ENCODE data around the gene SEC14L6.
"Not testable (repeated sequence)": the region's sequence is repeated elsewhere in the genome, so short reads cannot be mapped to it uniquely, and the experiment has no call there.

Gene SEC14L6

GRCh38 chr22:30546616-30547015, at the start of gene SEC14L6:
Gene SEC14L6, minus strand, starts transcription at chr22:30546741. Its CDS starts 59 bp downstream, at chr22:30546682.
- no peak for DNase-seq

- DNase-seq, result no peak
Observed at GRCh38 chr22:30596199-30596598, 49.7 kb upstream of the SEC14L6 start.

GRCh38 chr22:30592360-30592713, 45.8 kb upstream of the SEC14L6 start:
- not testable (repeated sequence) for DNase-seq

- peak; percentile 97 for DNase-seq
Observed at GRCh38 chr22:30591588-30592359, 45.2 kb upstream of the SEC14L6 start, which contains the start of gene PES1. Gene PES1, minus strand, starts transcription at chr22:30591910. Its CDS starts 77 bp downstream, at chr22:30591833.

- no peak for DNase-seq
Observed at GRCh38 chr22:30591191-30591587, 44.6 kb upstream of the SEC14L6 start.

- DNase-seq, result no peak
Observed at GRCh38 chr22:30586414-30586813, 39.9 kb upstream of the SEC14L6 start.

- DNase-seq, result no peak
Observed at GRCh38 chr22:30584441-30584840, 37.9 kb upstream of the SEC14L6 start.

GRCh38 chr22:30582788-30583545, 36.4 kb upstream of the SEC14L6 start:
- DNase-seq, result no peak

- DNase-seq, result no peak
Observed at GRCh38 chr22:30582051-30582450, 35.5 kb upstream of the SEC14L6 start.

GRCh38 chr22:30580896-30581295, 34.4 kb upstream of the SEC14L6 start:
- DNase-seq, result no peak

GRCh38 chr22:30578481-30578880, 31.9 kb upstream of the SEC14L6 start:
- no peak for DNase-seq

GRCh38 chr22:30575859-30576258, 29.3 kb upstream of the SEC14L6 start:
- DNase-seq, result no peak

GRCh38 chr22:30574997-30575671, 28.6 kb upstream of the SEC14L6 start:
- no peak for DNase-seq

GRCh38 chr22:30574095-30574981, 27.8 kb upstream of the SEC14L6 start, which contains the start of gene GAL3ST1:
Gene GAL3ST1, minus strand, starts transcription at chr22:30574665. Its CDS starts 17,273 bp downstream, at chr22:30557392.
- DNase-seq, result no peak

GRCh38 chr22:30573594-30574094, 27.1 kb upstream of the SEC14L6 start:
- DNase-seq, result no peak

GRCh38 chr22:30572840-30573593, 26.5 kb upstream of the SEC14L6 start:
- no peak for DNase-seq

- DNase-seq, result no peak
Observed at GRCh38 chr22:30572210-30572609, 25.7 kb upstream of the SEC14L6 start.

- DNase-seq, result no peak
Observed at GRCh38 chr22:30569674-30570202, 23.2 kb upstream of the SEC14L6 start.

GRCh38 chr22:30568137-30568805, 21.7 kb upstream of the SEC14L6 start:
- DNase-seq, result no peak

- DNase-seq, result not testable (repeated sequence)
Observed at GRCh38 chr22:30567277-30567676, 20.7 kb upstream of the SEC14L6 start.

GRCh38 chr22:30566125-30566524, 19.6 kb upstream of the SEC14L6 start:
- no peak for DNase-seq

All from NCI-H345 (cell line).